Right forelimb (tissue), 1 donor: ENCODE measurements around the gene ETAA1.

ENCODE experiments used
- DNase-seq: peaks from one replicate; pipeline ENCODE4 v3.0.0-alpha.2; 2018

Gene ETAA1

GRCh38 chr2:67397143-67397986 lies at the start of gene ETAA1:
TSS of gene ETAA1 (plus strand) at chr2:67397333. CDS start at chr2:67397449, 116 bp downstream.
- DNase-seq, result peak; percentile 96

GRCh38 chr2:67366832-67367412 lies 30.2 kb upstream of the ETAA1 start:
- no peak for DNase-seq

GRCh38 chr2:67374481-67374880 lies 22.7 kb upstream of the ETAA1 start:
- no peak for DNase-seq

GRCh38 chr2:67374949-67375348 lies 22.2 kb upstream of the ETAA1 start:
- DNase-seq, result no peak

- DNase-seq, result no peak
Measured at GRCh38 chr2:67378555-67378954, 18.6 kb upstream of the ETAA1 start.

GRCh38 chr2:67379048-67379447 lies 18.1 kb upstream of the ETAA1 start:
- no peak for DNase-seq

GRCh38 chr2:67384123-67384822 lies 12.9 kb upstream of the ETAA1 start:
- no peak for DNase-seq

- no peak for DNase-seq
Measured at GRCh38 chr2:67388680-67389079, 8.5 kb upstream of the ETAA1 start.

- DNase-seq, result no peak
Measured at GRCh38 chr2:67389286-67389685, 7.8 kb upstream of the ETAA1 start.

- no peak for DNase-seq
Measured at GRCh38 chr2:67389788-67390187, 7.3 kb upstream of the ETAA1 start.

- no peak for DNase-seq
Measured at GRCh38 chr2:67393237-67393636, 3.9 kb upstream of the ETAA1 start.

GRCh38 chr2:67394734-67395133 lies 2.4 kb upstream of the ETAA1 start:
- DNase-seq, result no peak

- no peak for DNase-seq
Measured at GRCh38 chr2:67399144-67399543, 2.0 kb downstream of the ETAA1 start.

- no peak for DNase-seq
Measured at GRCh38 chr2:67399831-67400489, 2.8 kb downstream of the ETAA1 start.

GRCh38 chr2:67400560-67401485 lies 3.7 kb downstream of the ETAA1 start:
- DNase-seq, result no peak

- DNase-seq, result no peak
Measured at GRCh38 chr2:67408346-67408745, 11.2 kb downstream of the ETAA1 start.

GRCh38 chr2:67412424-67412823 lies 15.3 kb downstream of the ETAA1 start:
- DNase-seq, result no peak

- DNase-seq, result no peak
Measured at GRCh38 chr2:67414867-67415266, 17.7 kb downstream of the ETAA1 start.

- no peak for DNase-seq
Measured at GRCh38 chr2:67416136-67416535, 19.0 kb downstream of the ETAA1 start.

- no peak for DNase-seq
Measured at GRCh38 chr2:67423489-67423888, 26.4 kb downstream of the ETAA1 start.

- no peak for DNase-seq
Measured at GRCh38 chr2:67436221-67436620, 39.1 kb downstream of the ETAA1 start.

- no peak for DNase-seq
Measured at GRCh38 chr2:67437114-67437513, 40.0 kb downstream of the ETAA1 start.
